GM19468 (cell line): ENCODE data around the gene FGFBP2.

ENCODE experiments used
- ATAC-seq: cut with Tn5 transposase; IDR thresholded peaks from one replicate; pipeline ENCODE4 v1.9.1; 2021; ENCODE audit warnings: mild to moderate bottlenecking, moderate library complexity, moderate number of reproducible peaks; ENCODE audit not compliant: unreplicated experiment; ENCODE audit errors: extremely low read depth

Gene FGFBP2

GRCh38 chr4:15971068-15971801 is 8.3 kb upstream of the FGFBP2 start:
- ATAC-seq = no peak

- no peak for ATAC-seq
These were observed 5.8 kb upstream of the FGFBP2 start for GRCh38 chr4:15968551-15969300.

GRCh38 chr4:15965325-15965724 is 2.4 kb upstream of the FGFBP2 start:
- ATAC-seq = no peak

GRCh38 chr4:15964159-15964558 is 1.2 kb upstream of the FGFBP2 start:
- no peak for ATAC-seq

GRCh38 chr4:15963576-15963975 is 601 bp upstream of the FGFBP2 start:
- peak; percentile 48 for ATAC-seq

- no peak for ATAC-seq
These were observed 1.0 kb downstream of the FGFBP2 start for GRCh38 chr4:15961781-15962510.

- no peak for ATAC-seq
These were observed 4.4 kb downstream of the FGFBP2 start for GRCh38 chr4:15958562-15958961.

GRCh38 chr4:15956179-15956850 is 6.7 kb downstream of the FGFBP2 start:
- ATAC-seq = no peak

GRCh38 chr4:15955670-15956069 is 7.3 kb downstream of the FGFBP2 start:
- ATAC-seq = no peak

- no peak for ATAC-seq
These were observed 9.3 kb downstream of the FGFBP2 start for GRCh38 chr4:15953625-15954024.

- ATAC-seq = no peak
These were observed 11.2 kb downstream of the FGFBP2 start for GRCh38 chr4:15951781-15952180.

- no peak for ATAC-seq
These were observed 14.1 kb downstream of the FGFBP2 start for GRCh38 chr4:15948826-15949225.

GRCh38 chr4:15947684-15948083 is 15.3 kb downstream of the FGFBP2 start:
- ATAC-seq = no peak

GRCh38 chr4:15945516-15945915 is 17.5 kb downstream of the FGFBP2 start:
- ATAC-seq = no peak

GRCh38 chr4:15944895-15945294 is 18.1 kb downstream of the FGFBP2 start:
- ATAC-seq = no peak

- ATAC-seq = no peak
These were observed 20.7 kb downstream of the FGFBP2 start for GRCh38 chr4:15942283-15942682.

GRCh38 chr4:15938640-15939039 is 24.3 kb downstream of the FGFBP2 start, which contains the start of gene FGFBP1:
Gene FGFBP1 (minus strand): TSS chr4:15938740. CDS start chr4:15936632, 2,108 bp downstream.
- ATAC-seq = no peak

- no peak for ATAC-seq
These were observed 24.8 kb downstream of the FGFBP2 start for GRCh38 chr4:15938182-15938581.

- no peak for ATAC-seq
These were observed 26.5 kb downstream of the FGFBP2 start for GRCh38 chr4:15936495-15936894.
